ENCODE data around the gene NGDN. TPM values are rescaled to one million over a fixed set of nuclear protein-coding genes. Genes with fewer than 3 reads are reported as not detected.

NGDN gene
- total and polyA plus RNA-seq, 3 donors from 2014 or later, result 47.5 to 57.9 (median 48.7) TPM

DNA sequence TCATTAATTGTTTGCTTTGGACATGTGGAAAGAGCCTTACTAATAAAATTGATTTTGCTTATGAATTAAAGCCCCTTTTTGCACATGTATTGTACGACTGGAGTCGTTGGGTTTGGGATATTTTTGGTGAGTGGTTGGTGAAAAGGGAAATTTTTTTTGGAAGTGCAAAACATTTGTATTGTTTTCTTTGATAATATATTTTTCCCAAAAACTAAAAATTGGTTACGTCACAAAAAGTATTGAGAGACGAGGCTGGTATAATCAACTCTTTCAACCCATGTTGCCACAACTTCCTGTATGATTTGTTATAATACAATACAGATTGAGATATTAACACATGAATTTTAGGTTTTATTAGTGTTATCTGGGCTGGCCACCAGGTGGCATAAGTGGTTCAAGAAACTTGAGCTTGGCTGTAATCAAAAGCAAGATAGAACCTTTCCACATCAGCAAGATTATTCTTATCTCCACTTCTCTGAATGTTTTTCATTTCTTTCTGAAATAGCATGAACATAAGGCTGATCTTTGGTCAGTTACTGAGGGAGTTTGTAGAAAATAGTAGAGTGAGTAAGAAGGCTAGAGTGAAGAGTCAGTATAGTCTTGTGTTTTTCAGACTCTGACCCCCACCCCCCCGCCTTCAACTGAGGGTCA, 8.7 kb downstream of the NGDN start:
- no peaks in the 10 kb centered on the region for H3K27me3 ChIP-seq
- WGBS, 2 donors, result 31 to 37% methylated on average over 5 of the region's 5 CpGs
- no peaks in the 10 kb centered on the region for H3K9me3 ChIP-seq
- H3K4me3 ChIP-seq, result no peak overlapping the region
- H3K36me3 ChIP-seq (ENCODE audit: low read depth, missing control alignments), result no peaks in the 10 kb centered on the region
- H3K27ac ChIP-seq, result no peak overlapping the region
- DNase-seq, result peak; percentile 68
- intact Hi-C loops (cut with DNase I; ENCODE audit: low total_unique reads), result loop anchor here (5.0 kb wide), 1 partner anchor 84 kb away; no protein-coding TSS in a partner anchor
- H3K4me1 ChIP-seq, result no peaks in the 10 kb centered on the region
- TF ChIP-seq, protein P1, sequence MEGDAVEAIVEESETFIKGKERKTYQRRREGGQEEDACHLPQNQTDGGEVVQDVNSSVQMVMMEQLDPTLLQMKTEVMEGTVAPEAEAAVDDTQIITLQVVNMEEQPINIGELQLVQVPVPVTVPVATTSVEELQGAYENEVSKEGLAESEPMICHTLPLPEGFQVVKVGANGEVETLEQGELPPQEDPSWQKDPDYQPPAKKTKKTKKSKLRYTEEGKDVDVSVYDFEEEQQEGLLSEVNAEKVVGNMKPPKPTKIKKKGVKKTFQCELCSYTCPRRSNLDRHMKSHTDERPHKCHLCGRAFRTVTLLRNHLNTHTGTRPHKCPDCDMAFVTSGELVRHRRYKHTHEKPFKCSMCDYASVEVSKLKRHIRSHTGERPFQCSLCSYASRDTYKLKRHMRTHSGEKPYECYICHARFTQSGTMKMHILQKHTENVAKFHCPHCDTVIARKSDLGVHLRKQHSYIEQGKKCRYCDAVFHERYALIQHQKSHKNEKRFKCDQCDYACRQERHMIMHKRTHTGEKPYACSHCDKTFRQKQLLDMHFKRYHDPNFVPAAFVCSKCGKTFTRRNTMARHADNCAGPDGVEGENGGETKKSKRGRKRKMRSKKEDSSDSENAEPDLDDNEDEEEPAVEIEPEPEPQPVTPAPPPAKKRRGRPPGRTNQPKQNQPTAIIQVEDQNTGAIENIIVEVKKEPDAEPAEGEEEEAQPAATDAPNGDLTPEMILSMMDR (IDR thresholded peaks at IDR 0.05), result peak; percentile 73 to 83 (median 73)
- TF ChIP-seq POLR2A (IDR thresholded peaks at IDR 0.05), result no peak

DNA sequence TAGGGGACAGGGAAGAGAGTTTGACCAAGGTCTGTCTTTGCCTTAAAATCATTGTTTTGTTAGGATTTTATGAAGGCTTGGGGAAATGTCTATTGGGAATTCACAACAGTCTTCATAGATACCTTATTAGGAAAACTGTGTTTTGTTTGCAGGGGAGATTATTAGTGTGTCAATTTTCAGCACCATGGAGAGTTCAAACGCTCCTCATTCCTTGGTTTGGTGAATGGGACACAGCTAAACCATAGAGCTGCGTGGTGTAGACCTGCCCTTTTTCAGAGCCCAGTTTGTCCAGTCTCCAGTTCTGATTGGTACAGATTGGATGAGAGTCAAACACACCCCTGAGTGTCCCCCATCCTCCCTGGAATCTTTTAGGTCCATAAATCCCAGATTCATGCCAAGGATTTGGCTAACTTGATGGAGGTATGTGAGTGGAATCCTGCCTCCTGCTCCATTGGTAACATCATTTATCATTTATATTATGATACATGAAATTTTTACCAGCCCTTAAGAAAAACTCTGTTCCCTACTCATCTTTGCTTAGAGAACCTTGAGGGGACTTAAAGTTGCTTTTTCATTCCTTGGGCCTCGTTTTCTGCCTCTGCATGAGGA, 12.0 kb downstream of the NGDN start:
- Histone ChIP-seq H3K27ac (no peak overlapping the region), H3K27me3 (no peaks in the 10 kb centered on the region), H3K4me1 (no peaks in the 10 kb centered on the region), H3K4me3 (no peak overlapping the region), H3K9me3 (no peaks in the 10 kb centered on the region), H3K36me3 (ENCODE audit: low read depth, missing control alignments) (no peaks in the 10 kb centered on the region)
- TF ChIP-seq POLR2A (IDR thresholded peaks at IDR 0.05), result no peak
- TF ChIP-seq, protein P1 (IDR thresholded peaks at IDR 0.05), result no peak
- WGBS, 2 donors, result 61 to 63% methylated on average over 3 of the region's 3 CpGs
- intact Hi-C loops (cut with DNase I; ENCODE audit: low total_unique reads), result loop anchor here (10.0 kb wide), 1 partner anchor 63 kb away; no protein-coding TSS in a partner anchor
- DNase-seq, result no peak

DNA sequence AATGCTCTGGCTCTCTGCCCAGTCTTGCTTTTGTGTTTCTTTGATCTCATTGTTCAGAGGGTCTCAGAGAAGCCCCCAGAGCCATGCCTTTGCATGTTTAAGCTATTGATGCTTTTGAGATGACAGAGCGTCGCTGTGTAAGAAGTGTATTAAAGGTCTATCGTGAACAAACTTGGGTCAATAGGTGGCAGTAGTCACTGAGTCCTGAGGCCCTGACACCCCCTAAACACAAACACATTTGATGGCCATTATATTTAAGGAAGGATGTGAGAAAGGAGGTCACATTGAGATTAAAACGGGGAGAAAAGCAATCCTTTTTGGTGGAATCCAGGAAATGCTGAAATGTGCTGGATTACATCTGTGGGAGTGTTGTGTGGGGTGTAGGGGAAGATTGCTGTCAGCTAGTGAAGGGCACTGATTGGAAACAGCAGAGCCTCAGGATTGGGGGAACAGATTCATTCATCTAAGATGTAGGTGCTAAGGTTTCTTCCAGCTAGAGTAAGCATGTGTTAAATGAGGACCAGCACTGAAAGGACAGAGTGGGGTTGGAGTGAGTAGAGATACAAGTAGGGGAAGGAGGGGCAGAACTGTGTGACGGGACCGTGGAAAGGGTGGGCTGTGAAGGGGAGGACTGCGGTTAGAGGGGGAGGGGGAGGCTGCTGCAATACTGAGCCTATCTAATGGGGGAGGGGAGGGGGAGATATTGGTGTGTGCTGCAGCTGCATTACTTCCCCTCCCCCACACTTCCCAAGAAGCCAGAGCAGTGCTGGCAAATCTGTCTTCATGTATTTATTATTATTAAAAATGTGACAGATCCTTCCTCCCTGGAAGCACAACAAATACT, 12.7 kb downstream of the NGDN start:
- TF ChIP-seq, protein P1 (IDR thresholded peaks at IDR 0.05), result no peak
- TF ChIP-seq POLR2A (IDR thresholded peaks at IDR 0.05), result no peak
- Histone ChIP-seq H3K36me3 (ENCODE audit: low read depth, missing control alignments) (no peaks in the 10 kb centered on the region), H3K4me1 (no peaks in the 10 kb centered on the region), H3K9me3 (no peaks in the 10 kb centered on the region), H3K4me3 (no peak overlapping the region), H3K27ac (no peak overlapping the region), H3K27me3 (no peaks in the 10 kb centered on the region)
- WGBS, 2 donors, result 63 to 64% methylated on average over 7 of the region's 7 CpGs
- intact Hi-C loops (cut with DNase I; ENCODE audit: low total_unique reads), result loop anchor here (10.0 kb wide), 1 partner anchor 63 kb away; no protein-coding TSS in a partner anchor
- DNase-seq, result no peak

DNA sequence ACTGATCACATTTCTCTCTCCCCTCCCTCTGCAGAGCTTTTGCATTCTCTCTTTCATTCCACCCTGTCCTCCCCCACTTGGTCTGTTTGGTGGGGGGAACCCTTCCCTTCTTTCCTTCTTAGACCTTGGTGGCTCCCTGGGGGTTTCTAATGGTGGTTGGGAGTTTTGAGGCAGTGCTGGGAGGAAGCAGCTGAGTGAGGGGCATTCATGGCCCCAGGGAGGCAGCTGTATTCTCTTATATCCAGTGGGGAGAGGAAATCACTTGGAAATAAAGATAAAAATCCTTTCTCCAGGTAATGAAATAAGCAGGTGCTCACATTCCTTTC, 13.3 kb downstream of the NGDN start:
- H3K36me3 ChIP-seq (ENCODE audit: low read depth, missing control alignments), result no peaks in the 10 kb centered on the region
- TF ChIP-seq, protein P1 (IDR thresholded peaks at IDR 0.05), result no peak
- no peak for TF ChIP-seq POLR2A (IDR thresholded peaks at IDR 0.05)
- intact Hi-C loops (cut with DNase I; ENCODE audit: low total_unique reads), result loop anchor here (10.0 kb wide), 1 partner anchor 62 kb away; no protein-coding TSS in a partner anchor
- no peak for DNase-seq
- no peaks in the 10 kb centered on the region for H3K27me3 ChIP-seq
- no peaks in the 10 kb centered on the region for H3K4me1 ChIP-seq
- H3K4me3 ChIP-seq, result no peak overlapping the region
- no peaks in the 10 kb centered on the region for H3K9me3 ChIP-seq
- H3K27ac ChIP-seq, result no peak overlapping the region
